HepG2 (cell line): ENCODE data around the gene GALNT15. TPM values are rescaled to one million over a fixed set of nuclear protein-coding genes. Genes with fewer than 3 reads are reported as not detected.

Source experiments
- ATAC-seq: fragments of 200-7000 bp; cut with Tn5 transposase; 3 replicates; pipeline ENCODE4 v1.9.1; 2020; ENCODE audit warnings: mild to moderate bottlenecking, moderate library complexity
- BruUV-seq: library from RNA; stranded (reverse); fragments of 400-500 nt; replicated peaks from 2 replicates; lab custom pipeline; 2021; lab: Mats Ljungman, UMichigan
- CTCF ChIA-PET: fragments of 300-600 bp; formaldehyde crosslinking; extraction: SDS; loops from one replicate; lab custom pipeline; 2021; ENCODE audit warnings: low total read pairs, inconsistent platforms, low intra/inter-chr PET ratio; lab: Yijun Ruan, JAX
- POLR2A ChIA-PET: fragments of 350-600 bp; sonication (Branson Sonifier 250); formaldehyde crosslinking; loops from one replicate; lab custom pipeline; 2020; ENCODE audit warnings: antibody characterized with exemption, inconsistent platforms; lab: Yijun Ruan, JAX
- DNase-seq: peaks from one replicate; pipeline ENCODE4 v3.0.0-alpha.2; 2015; ENCODE audit warnings: low spot score
- FAIRE-seq: peaks from 3 replicates; lab custom pipeline; 2011; peaks lifted over from hg19 to GRCh38; lab: Jason Lieb, UNC
- H2AFZ ChIP-seq: one replicate; pipeline ENCODE4 v1.6.1; 2011; ENCODE audit warnings: low read length, inconsistent platforms
- H3K27ac ChIP-seq: fragments of 300-600 bp; 3 replicates; pipeline ENCODE4 v1.8.0; 2011; ENCODE audit warnings: mixed run types, mild to moderate bottlenecking, mixed read lengths, low read length, inconsistent platforms; ENCODE audit not compliant: insufficient read depth; ENCODE audit errors: extremely low read length
- H3K27me3 ChIP-seq, 2 experiments: fragments of 200-600 bp in 1 of 2; 2 replicates in 1 of 2; 3 replicates in 1 of 2; pipeline versions ENCODE4 v1.6.0 to v1.8.0; 2011; ENCODE audit warnings: low read length in 2 of 2, mild to moderate bottlenecking in 2 of 2, moderate library complexity in 2 of 2, inconsistent platforms in 1 of 2; ENCODE audit not compliant: insufficient read depth in 2 of 2, control insufficient read depth in 1 of 2
- H3K36me3 ChIP-seq, 2 experiments: fragments of 200-600 bp in 1 of 2; replicated peaks in 1 of 2; 2 replicates in 1 of 2; 3 replicates in 1 of 2; pipeline versions ENCODE4 v1.5.1 to v1.8.0; 2011; ENCODE audit warnings: low read length in 2 of 2, inconsistent platforms in 1 of 2; ENCODE audit not compliant: insufficient read depth in 2 of 2, control insufficient read depth in 1 of 2
- H3K4me1 ChIP-seq: 2 replicates; pipeline ENCODE4 v1.5.1; 2012; ENCODE audit warnings: low read length, inconsistent platforms; ENCODE audit not compliant: insufficient read depth
- H3K4me2 ChIP-seq: 2 replicates; pipeline ENCODE4 v1.6.0; 2011; ENCODE audit warnings: low read depth, low read length, inconsistent platforms
- H3K4me3 ChIP-seq, 3 experiments: fragments of 200-600 bp in 1 of 3; sonication (generic), shearing (Covaris generic) in 1 of 3; replicated peaks in 1 of 3; 2 replicates each; pipeline ENCODE4 v1.5.1; 2011 to 2016; ENCODE audit warnings: low read length in 3 of 3, inconsistent platforms in 2 of 3, low read depth in 2 of 3, mild to moderate bottlenecking in 2 of 3, control low read depth in 1 of 3, mixed read lengths in 1 of 3; ENCODE audit not compliant: insufficient read depth in 1 of 3
- H3K79me2 ChIP-seq: one replicate; pipeline ENCODE4 v1.6.1; 2011; ENCODE audit warnings: low read length, inconsistent platforms; ENCODE audit not compliant: insufficient read depth
- H3K9ac ChIP-seq: 2 replicates; pipeline ENCODE4 v1.6.0; 2011; ENCODE audit warnings: mild to moderate bottlenecking, low read depth, low read length, inconsistent platforms; ENCODE audit not compliant: insufficient read depth
- H3K9me3 ChIP-seq: 2 replicates; pipeline ENCODE4 v1.5.1; 2012; ENCODE audit warnings: mild to moderate bottlenecking, low read length
- H4K20me1 ChIP-seq: 2 replicates; pipeline ENCODE4 v1.6.0; 2011; ENCODE audit warnings: inconsistent platforms, mild to moderate bottlenecking, low read length, moderate library complexity; ENCODE audit not compliant: insufficient read depth
- BCL3 ChIP-seq: sonication (generic); formaldehyde crosslinking; IDR thresholded peaks from 2 replicates; pipeline ENCODE4 v1.5.1; 2020; ENCODE audit warnings: mild to moderate bottlenecking, missing genetic modification reagents, moderate library complexity
- CENPT ChIP-seq: sonication (generic); formaldehyde crosslinking; IDR thresholded peaks from 2 replicates; pipeline ENCODE4 v1.8.0; 2022; ENCODE audit warnings: low read depth, mild to moderate bottlenecking, moderate library complexity, missing genetic modification reagents
- DRAP1 ChIP-seq: IDR thresholded peaks from 2 replicates; pipeline ENCODE4 v1.6.1; 2016; ENCODE audit warnings: missing genetic modification reagents, missing compliant biosample characterization
- GMEB2 ChIP-seq: IDR thresholded peaks from 2 replicates; pipeline ENCODE4 v1.6.1; 2016; ENCODE audit warnings: missing biosample characterization, missing genetic modification reagents, low read depth
- NCOA1 ChIP-seq: sonication (generic); formaldehyde crosslinking; IDR thresholded peaks from 2 replicates; pipeline ENCODE4 v1.9.0; 2021; ENCODE audit warnings: missing genetic modification reagents
- NR2C2 ChIP-seq: sonication (generic); formaldehyde crosslinking; IDR thresholded peaks from 2 replicates; pipeline ENCODE4 v1.4.0; 2020; ENCODE audit warnings: missing genetic modification reagents, mild to moderate bottlenecking, moderate library complexity, borderline replicate concordance
- YEATS2 ChIP-seq: sonication (generic); formaldehyde crosslinking; IDR thresholded peaks from 2 replicates; pipeline ENCODE4 v1.4.0; 2020; ENCODE audit warnings: missing genetic modification reagents, borderline replicate concordance
- ZNF10 ChIP-seq: sonication (generic); formaldehyde crosslinking; IDR thresholded peaks from 2 replicates; pipeline ENCODE4 v1.4.0; 2020; ENCODE audit warnings: mild to moderate bottlenecking, low read depth, missing genetic modification reagents, borderline replicate concordance
- ZNF251 ChIP-seq: sonication (generic); formaldehyde crosslinking; IDR thresholded peaks from 2 replicates; pipeline ENCODE4 v1.9.0; 2021; ENCODE audit warnings: mild to moderate bottlenecking, missing genetic modification reagents
- ZNF253 ChIP-seq: sonication (generic); formaldehyde crosslinking; IDR thresholded peaks from 2 replicates; pipeline ENCODE4 v1.8.0; 2022; ENCODE audit warnings: mild to moderate bottlenecking, missing genetic modification reagents, borderline replicate concordance
- ZNF383 ChIP-seq: sonication (generic); formaldehyde crosslinking; IDR thresholded peaks from 2 replicates; pipeline ENCODE4 v1.4.0; 2020; ENCODE audit warnings: missing genetic modification reagents, mild to moderate bottlenecking, borderline replicate concordance
- ZNF841 ChIP-seq: sonication (generic); formaldehyde crosslinking; IDR thresholded peaks from 2 replicates; pipeline ENCODE4 v1.8.1; 2023; ENCODE audit warnings: missing genetic modification reagents, borderline replicate concordance
- ZSCAN30 ChIP-seq: sonication (generic); formaldehyde crosslinking; IDR thresholded peaks from 2 replicates; pipeline ENCODE4 v1.5.0; 2020; ENCODE audit warnings: mild to moderate bottlenecking, missing genetic modification reagents
- WGBS: methylation state at CpG from one replicate; pipeline ENCODE4 v1.1.6; 2017; ENCODE audit warnings: low lambda C conversion rate; 5-methylcytosine and 5-hydroxymethylcytosine counted together
- in situ Hi-C: cut with HindIII; loops from 2 replicates; pipeline ENCODE4 v1.10.0; 2017; ENCODE audit warnings: low pct_unique_long_range_greater_than_20kb; ENCODE audit not compliant: extremely low pct_ligation_motif_present
- intact Hi-C: fragments of 100-400 bp; cut with micrococcal nuclease; formaldehyde crosslinking; loops from one replicate; pipeline ENCODE4 v1.10.0; 2022; ENCODE audit not compliant: unreplicated experiment
- polyA plus RNA-seq, 8 experiments: library from polyadenylated mRNA; depleted of rRNA in 3 of 8; stranded (reverse) in 7 of 8; unstranded in 1 of 8; fragments of >200 nt; fragmentation: Illumina TruSeq in 4 of 8; extraction: Trizol in 4 of 8; gene quantifications; 2 replicates each; pipeline versions ENCODE4 v1.2.1 to v1.2.3, GENCODE V29; 2011 to 2016; ENCODE audit warnings: low read depth in 4 of 8, missing spikeins in 1 of 8, mixed read lengths in 1 of 8; ENCODE audit not compliant: insufficient read depth in 1 of 8
- total RNA-seq, 5 experiments: library from RNA; depleted of rRNA; stranded (reverse); fragments of >200 nt; fragmentation: Illumina TruSeq; extraction: Trizol; gene quantifications; 2 replicates each; pipeline ENCODE4 v1.2.3, GENCODE V29; 2016; ENCODE audit warnings: low read depth in 1 of 5
- TF ChIP-seq, protein P1 (sequence below): sonication (generic); formaldehyde crosslinking; IDR thresholded peaks from 2 replicates; pipeline ENCODE4 v1.4.0; 2020; ENCODE audit warnings: mild to moderate bottlenecking, missing genetic modification reagents
- TF ChIP-seq, protein P2 (sequence below): sonication (generic); formaldehyde crosslinking; IDR thresholded peaks from 2 replicates; pipeline ENCODE4 v1.8.0; 2022; ENCODE audit warnings: missing genetic modification reagents, mild to moderate bottlenecking, moderate library complexity, borderline replicate concordance
- TF ChIP-seq, protein P3 (sequence below): IDR thresholded peaks from 2 replicates; pipeline ENCODE4 v1.6.1; 2012; ENCODE audit warnings: inconsistent platforms

Gene GALNT15
- total and polyA plus RNA-seq, 2 of the 13 experiments (the other 11 are each of a cell fraction or from before 2014, with no cell fraction given), result 0.02 to 0.04 TPM

- ChIA-PET CTCF (no interaction called here), POLR2A (no interaction called here)
- Histone ChIP-seq H4K20me1 (no peaks in the 10 kb centered on the region), H3K9me3 (no peaks in the 10 kb centered on the region), H3K4me1 (peaks cover 29% of the 10 kb centered on the region), H3K4me2 (no peak overlapping the region), H3K4me3 (no peak overlapping the region), H3K79me2 (peaks cover 9% of the 10 kb centered on the region), H3K9ac (no peak overlapping the region), H2AFZ (no peak overlapping the region), H3K36me3 (peaks cover 1 to 26% of the 10 kb centered on the region in 2 experiments; a peak in 3 of 5 replicates), H3K27ac (no peak overlapping the region)
- no peak for ATAC-seq
- DNase-seq, result no peak
- in situ Hi-C loops (no loop called here), intact Hi-C loops (no loop called here)
- no TSS peak for BruUV-seq
- 87% methylated on average over 5 of the region's 5 CpGs for WGBS
- TF ChIP-seq DRAP1 (CRISPR knock-in tag) (no peak), NR2C2 (CRISPR knock-in tag) (no peak), GMEB2 (CRISPR knock-in tag) (no peak), BCL3 (CRISPR knock-in tag) (no peak), YEATS2 (no peak), ZNF383 (CRISPR knock-in tag) (no peak), ZNF841 (no peak), NCOA1 (CRISPR knock-in tag) (no peak), CENPT (no peak), ZNF251 (no peak), ZNF10 (CRISPR knock-in tag) (no peak), ZNF253 (no peak), ZSCAN30 (no peak)
- TF ChIP-seq, protein P1, sequence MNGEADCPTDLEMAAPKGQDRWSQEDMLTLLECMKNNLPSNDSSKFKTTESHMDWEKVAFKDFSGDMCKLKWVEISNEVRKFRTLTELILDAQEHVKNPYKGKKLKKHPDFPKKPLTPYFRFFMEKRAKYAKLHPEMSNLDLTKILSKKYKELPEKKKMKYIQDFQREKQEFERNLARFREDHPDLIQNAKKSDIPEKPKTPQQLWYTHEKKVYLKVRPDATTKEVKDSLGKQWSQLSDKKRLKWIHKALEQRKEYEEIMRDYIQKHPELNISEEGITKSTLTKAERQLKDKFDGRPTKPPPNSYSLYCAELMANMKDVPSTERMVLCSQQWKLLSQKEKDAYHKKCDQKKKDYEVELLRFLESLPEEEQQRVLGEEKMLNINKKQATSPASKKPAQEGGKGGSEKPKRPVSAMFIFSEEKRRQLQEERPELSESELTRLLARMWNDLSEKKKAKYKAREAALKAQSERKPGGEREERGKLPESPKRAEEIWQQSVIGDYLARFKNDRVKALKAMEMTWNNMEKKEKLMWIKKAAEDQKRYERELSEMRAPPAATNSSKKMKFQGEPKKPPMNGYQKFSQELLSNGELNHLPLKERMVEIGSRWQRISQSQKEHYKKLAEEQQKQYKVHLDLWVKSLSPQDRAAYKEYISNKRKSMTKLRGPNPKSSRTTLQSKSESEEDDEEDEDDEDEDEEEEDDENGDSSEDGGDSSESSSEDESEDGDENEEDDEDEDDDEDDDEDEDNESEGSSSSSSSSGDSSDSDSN (CRISPR knock-in tag), result no peak
- TF ChIP-seq, protein P2, sequence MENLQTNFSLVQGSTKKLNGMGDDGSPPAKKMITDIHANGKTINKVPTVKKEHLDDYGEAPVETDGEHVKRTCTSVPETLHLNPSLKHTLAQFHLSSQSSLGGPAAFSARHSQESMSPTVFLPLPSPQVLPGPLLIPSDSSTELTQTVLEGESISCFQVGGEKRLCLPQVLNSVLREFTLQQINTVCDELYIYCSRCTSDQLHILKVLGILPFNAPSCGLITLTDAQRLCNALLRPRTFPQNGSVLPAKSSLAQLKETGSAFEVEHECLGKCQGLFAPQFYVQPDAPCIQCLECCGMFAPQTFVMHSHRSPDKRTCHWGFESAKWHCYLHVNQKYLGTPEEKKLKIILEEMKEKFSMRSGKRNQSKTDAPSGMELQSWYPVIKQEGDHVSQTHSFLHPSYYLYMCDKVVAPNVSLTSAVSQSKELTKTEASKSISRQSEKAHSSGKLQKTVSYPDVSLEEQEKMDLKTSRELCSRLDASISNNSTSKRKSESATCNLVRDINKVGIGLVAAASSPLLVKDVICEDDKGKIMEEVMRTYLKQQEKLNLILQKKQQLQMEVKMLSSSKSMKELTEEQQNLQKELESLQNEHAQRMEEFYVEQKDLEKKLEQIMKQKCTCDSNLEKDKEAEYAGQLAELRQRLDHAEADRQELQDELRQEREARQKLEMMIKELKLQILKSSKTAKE (CRISPR knock-in tag), result no peak
- TF ChIP-seq, protein P3, sequence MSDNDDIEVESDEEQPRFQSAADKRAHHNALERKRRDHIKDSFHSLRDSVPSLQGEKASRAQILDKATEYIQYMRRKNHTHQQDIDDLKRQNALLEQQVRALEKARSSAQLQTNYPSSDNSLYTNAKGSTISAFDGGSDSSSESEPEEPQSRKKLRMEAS, result no peak
- TF ChIP-seq, all 625 proteins: peak for 0
- FAIRE-seq, result no peak
- H3K27me3 ChIP-seq, result no peaks in the 10 kb centered on the region
Measured at GRCh38 chr3:16258177-16258576, 83.7 kb downstream of the GALNT15 start.
